Loucy (cell line): ENCODE measurements around the gene SERAC1.

Source experiments
- H2AFZ ChIP-seq: fragments of 200-600 bp; sonication (generic); 2 replicates; pipeline ENCODE4 v1.6.0; 2016; ENCODE audit warnings: antibody characterized with exemption, mild to moderate bottlenecking, low read length, moderate library complexity
- H3F3A ChIP-seq: fragments of 200-600 bp; 2 replicates; pipeline ENCODE4 v1.6.0; 2016; ENCODE audit warnings: antibody characterized with exemption, low read depth, mild to moderate bottlenecking
- H3K27me3 ChIP-seq: fragments of 200-600 bp; sonication (generic); 2 replicates; pipeline ENCODE4 v1.6.1; 2014; ENCODE audit warnings: low read length, mild to moderate bottlenecking; ENCODE audit not compliant: insufficient read depth, poor library complexity, severe bottlenecking
- H3K36me3 ChIP-seq: fragments of 200-600 bp; sonication (generic); 2 replicates; pipeline ENCODE4 v1.6.1; 2016; ENCODE audit warnings: low read length; ENCODE audit not compliant: insufficient read depth
- H3K4me1 ChIP-seq: fragments of 200-600 bp; sonication (generic); 2 replicates; pipeline ENCODE4 v1.5.1; 2014; ENCODE audit warnings: low read length, mild to moderate bottlenecking; ENCODE audit not compliant: insufficient read depth, poor library complexity, severe bottlenecking
- H3K4me2 ChIP-seq: fragments of 200-600 bp; sonication (generic); 2 replicates; pipeline ENCODE4 v1.6.0; 2014; ENCODE audit warnings: antibody characterized with exemption, low read length, low read depth, mild to moderate bottlenecking; ENCODE audit not compliant: poor library complexity, severe bottlenecking
- H3K4me3 ChIP-seq: fragments of 200-600 bp; sonication (generic); 2 replicates; pipeline ENCODE4 v1.5.1; 2014; ENCODE audit warnings: low read length, mild to moderate bottlenecking, mixed read lengths; ENCODE audit not compliant: poor library complexity, severe bottlenecking
- H3K79me2 ChIP-seq: fragments of 200-600 bp; sonication (generic); 2 replicates; pipeline ENCODE4 v1.6.1; 2014; ENCODE audit warnings: low read length; ENCODE audit not compliant: insufficient read depth
- H3K9ac ChIP-seq: fragments of 200-600 bp; sonication (generic); 2 replicates; pipeline ENCODE4 v1.6.0; 2014; ENCODE audit warnings: mild to moderate bottlenecking, low read depth, low read length, moderate library complexity; ENCODE audit not compliant: poor library complexity, severe bottlenecking
- H3K9me2 ChIP-seq: fragments of 200-600 bp; sonication (generic); replicated peaks from 2 replicates; pipeline ENCODE4 v1.6.1; 2016; ENCODE audit warnings: low read depth, low read length, mixed read lengths
- H3K9me3 ChIP-seq: fragments of 200-600 bp; sonication (generic); 2 replicates; pipeline ENCODE4 v1.6.1; 2014; ENCODE audit warnings: mild to moderate bottlenecking, antibody characterized with exemption, low read length, low read depth; ENCODE audit not compliant: insufficient read depth
- H4K20me1 ChIP-seq: fragments of 200-600 bp; sonication (generic); 2 replicates; pipeline ENCODE4 v1.6.0; 2014; ENCODE audit warnings: antibody characterized with exemption, low read length, mild to moderate bottlenecking; ENCODE audit not compliant: insufficient read depth, poor library complexity, severe bottlenecking
- CTCF ChIP-seq: fragments of 200-600 bp; sonication (generic); conservative IDR thresholded peaks from 2 replicates; pipeline ENCODE4 v1.5.1; 2014; ENCODE audit warnings: mild to moderate bottlenecking, antibody characterized with exemption, low read length
- EZH2phosphoT487 ChIP-seq: fragments of 200-600 bp; IDR thresholded peaks from 2 replicates; pipeline ENCODE4 v1.6.1; 2018; ENCODE audit warnings: antibody characterized with exemption, mild to moderate bottlenecking, moderate library complexity, borderline replicate concordance

The SERAC1 gene

GRCh38 chr6:158150701-158151100 lies 17.4 kb downstream of the SERAC1 start:
- TF ChIP-seq CTCF = no peak
- no peak for TF ChIP-seq EZH2phosphoT487
- H3K9me3 ChIP-seq = no peaks in the 10 kb centered on the region
- no peak overlapping the region for H3K4me3 ChIP-seq
- no peak overlapping the region for H3K9ac ChIP-seq
- H4K20me1 ChIP-seq = no peaks in the 10 kb centered on the region
- H3K4me1 ChIP-seq = no peaks in the 10 kb centered on the region
- H3K9me2 ChIP-seq = no peaks in the 10 kb centered on the region
- no peaks in the 10 kb centered on the region for H3K79me2 ChIP-seq
- H3K36me3 ChIP-seq = peaks cover 44% of the 10 kb centered on the region; the same call in 1 of the 2 replicates
- H3K27me3 ChIP-seq = no peaks in the 10 kb centered on the region
- no peak overlapping the region for H2AFZ ChIP-seq
- no peak overlapping the region for H3K4me2 ChIP-seq
- H3F3A ChIP-seq = no peaks in the 10 kb centered on the region

- Histone ChIP-seq H3K36me3 (peaks cover 35% of the 10 kb centered on the region; the same call in 1 of the 2 replicates), H3K4me3 (no peak overlapping the region), H2AFZ (no peak overlapping the region), H3K9me3 (no peaks in the 10 kb centered on the region), H3K27me3 (no peaks in the 10 kb centered on the region), H3K9ac (no peak overlapping the region), H4K20me1 (no peaks in the 10 kb centered on the region), H3K4me1 (no peaks in the 10 kb centered on the region), H3K4me2 (no peak overlapping the region), H3F3A (no peaks in the 10 kb centered on the region), H3K9me2 (no peaks in the 10 kb centered on the region), H3K79me2 (no peaks in the 10 kb centered on the region)
- no peak for TF ChIP-seq CTCF
- no peak for TF ChIP-seq EZH2phosphoT487
Measured at GRCh38 chr6:158149641-158150040, 18.4 kb downstream of the SERAC1 start.

GRCh38 chr6:158143700-158144099 lies 24.4 kb downstream of the SERAC1 start:
- no peaks in the 10 kb centered on the region for H4K20me1 ChIP-seq
- H3K27me3 ChIP-seq = no peaks in the 10 kb centered on the region
- H3K4me2 ChIP-seq = no peak overlapping the region
- H3K36me3 ChIP-seq = peaks cover 32% of the 10 kb centered on the region; the same call in 1 of the 2 replicates
- no peak for TF ChIP-seq EZH2phosphoT487
- TF ChIP-seq CTCF = peak; percentile 65
- no peaks in the 10 kb centered on the region for H3K9me3 ChIP-seq
- H3K9me2 ChIP-seq = no peaks in the 10 kb centered on the region
- H3K79me2 ChIP-seq = no peaks in the 10 kb centered on the region
- H3F3A ChIP-seq = no peaks in the 10 kb centered on the region
- H3K4me3 ChIP-seq = no peak overlapping the region
- no peaks in the 10 kb centered on the region for H3K4me1 ChIP-seq
- no peak overlapping the region for H3K9ac ChIP-seq
- H2AFZ ChIP-seq = no peak overlapping the region
